CD4-positive, alpha-beta T cell treated with Interleukin-6 for 4 hours (primary cell): Measurements from ENCODE around the gene STX7.

ENCODE experiments used
- DNase-seq: peaks from one replicate; pipeline ENCODE4 v3.0.0-alpha.2; 2020; ENCODE audit warnings: mixed read lengths

STX7 gene

GRCh38 chr6:132506461-132506860 is 6.5 kb downstream of the STX7 start:
- DNase-seq = no peak

- no peak for DNase-seq
Measured at GRCh38 chr6:132505158-132505557, 7.8 kb downstream of the STX7 start.

- DNase-seq = no peak
Measured at GRCh38 chr6:132504757-132505156, 8.2 kb downstream of the STX7 start.

GRCh38 chr6:132499757-132500156 is 13.2 kb downstream of the STX7 start:
- no peak for DNase-seq

- DNase-seq = no peak
Measured at GRCh38 chr6:132498638-132499037, 14.3 kb downstream of the STX7 start.

GRCh38 chr6:132496519-132497180 is 16.3 kb downstream of the STX7 start:
- no peak for DNase-seq

GRCh38 chr6:132495604-132496079 is 17.3 kb downstream of the STX7 start:
- no peak for DNase-seq

- DNase-seq = no peak
Measured at GRCh38 chr6:132494954-132495353, 18.0 kb downstream of the STX7 start.

GRCh38 chr6:132491881-132492280 is 21.0 kb downstream of the STX7 start:
- DNase-seq = no peak

- peak; percentile 5 for DNase-seq
Measured at GRCh38 chr6:132491303-132491702, 21.6 kb downstream of the STX7 start.

- no peak for DNase-seq
Measured at GRCh38 chr6:132490478-132491204, 22.3 kb downstream of the STX7 start.

GRCh38 chr6:132490024-132490423 is 22.9 kb downstream of the STX7 start:
- no peak for DNase-seq

GRCh38 chr6:132489376-132489775 is 23.5 kb downstream of the STX7 start:
- no peak for DNase-seq

- DNase-seq = no peak
Measured at GRCh38 chr6:132487762-132488161, 25.2 kb downstream of the STX7 start.

- no peak for DNase-seq
Measured at GRCh38 chr6:132484680-132485018, 28.3 kb downstream of the STX7 start.

GRCh38 chr6:132483779-132484679 is 28.9 kb downstream of the STX7 start:
- DNase-seq = peak; percentile 57

GRCh38 chr6:132482581-132482980 is 30.3 kb downstream of the STX7 start:
- no peak for DNase-seq

GRCh38 chr6:132481189-132481588 is 31.7 kb downstream of the STX7 start:
- no peak for DNase-seq

GRCh38 chr6:132479131-132479530 is 33.8 kb downstream of the STX7 start:
- DNase-seq = no peak

GRCh38 chr6:132478674-132479073 is 34.2 kb downstream of the STX7 start:
- no peak for DNase-seq

- DNase-seq = no peak
Measured at GRCh38 chr6:132478266-132478665, 34.6 kb downstream of the STX7 start.

- no peak for DNase-seq
Measured at GRCh38 chr6:132476688-132477087, 36.2 kb downstream of the STX7 start.

GRCh38 chr6:132475925-132476324 is 37.0 kb downstream of the STX7 start:
- DNase-seq = no peak

- no peak for DNase-seq
Measured at GRCh38 chr6:132471787-132472186, 41.1 kb downstream of the STX7 start.
